HEK293 (cell line): ENCODE measurements around the gene HS3ST5.

Experiments used
- CTCF ChIA-PET: fragments of 350-600 bp; formaldehyde crosslinking; extraction: SDS; loops from one replicate; lab custom pipeline; 2021; ENCODE audit warnings: antibody characterized with exemption; lab: Yijun Ruan, JAX
- POLR2A ChIA-PET: fragments of 300-600 bp; formaldehyde crosslinking; extraction: SDS; loops from one replicate; lab custom pipeline; 2020; ENCODE audit warnings: antibody characterized with exemption, inconsistent platforms; lab: Yijun Ruan, JAX
- H3K27ac ChIP-seq: fragments of 200-500 bp; sonication (Bioruptor generic); 2 replicates; pipeline ENCODE4 v1.5.1; 2014; ENCODE audit warnings: low read depth, low read length, control low read depth, inconsistent platforms; ENCODE audit errors: extremely low read depth
- H3K36me3 ChIP-seq, 2 experiments: fragments of 200-500 bp in 1 of 2; sonication (Bioruptor generic) in 1 of 2; 1 replicate in 1 of 2; 2 replicates in 1 of 2; pipeline ENCODE4 v1.5.1; 2014 to 2017; ENCODE audit warnings: inconsistent platforms in 2 of 2, low read length in 2 of 2; ENCODE audit not compliant: control insufficient read depth in 2 of 2, insufficient read depth in 1 of 2
- H3K4me1 ChIP-seq: fragments of 200-500 bp; sonication (Bioruptor generic); 2 replicates; pipeline ENCODE4 v1.5.1; 2014; ENCODE audit warnings: mild to moderate bottlenecking, low read length, inconsistent platforms; ENCODE audit not compliant: control insufficient read depth, insufficient read depth
- H3K4me3 ChIP-seq: 2 replicates; pipeline ENCODE4 v1.5.1; 2011; ENCODE audit warnings: low read depth, mild to moderate bottlenecking, control low read depth, low read length, moderate library complexity
- H3K9me3 ChIP-seq: fragments of 200-500 bp; sonication (Bioruptor generic); 2 replicates; pipeline ENCODE4 v1.5.1; 2014; ENCODE audit warnings: low read depth, low read length, inconsistent platforms; ENCODE audit not compliant: control insufficient read depth, insufficient read depth
- ZFP37 ChIP-seq: fragments of 450-650 bp; formaldehyde crosslinking; IDR thresholded peaks from 2 replicates; pipeline ENCODE4 v1.5.1; 2016; ENCODE audit warnings: missing biosample characterization, missing genetic modification characterization
- ZNF121 ChIP-seq: fragments of 450-650 bp; formaldehyde crosslinking; IDR thresholded peaks from 2 replicates; pipeline ENCODE4 v1.5.1; 2016; ENCODE audit warnings: missing biosample characterization, missing genetic modification characterization
- ZNF138 ChIP-seq: fragments of 450-650 bp; formaldehyde crosslinking; IDR thresholded peaks from 2 replicates; pipeline ENCODE4 v1.5.1; 2016; ENCODE audit warnings: missing biosample characterization, missing genetic modification characterization, borderline replicate concordance
- ZNF16 ChIP-seq: fragments of 450-650 bp; formaldehyde crosslinking; IDR thresholded peaks from 2 replicates; pipeline ENCODE4 v1.5.1; 2016; ENCODE audit warnings: low read depth, missing biosample characterization, missing genetic modification characterization
- ZNF2 ChIP-seq: fragments of 450-650 bp; formaldehyde crosslinking; IDR thresholded peaks from 2 replicates; pipeline ENCODE4 v1.5.1; 2016; ENCODE audit warnings: missing biosample characterization, missing genetic modification characterization
- ZNF239 ChIP-seq: fragments of 450-650 bp; formaldehyde crosslinking; IDR thresholded peaks from 2 replicates; pipeline ENCODE4 v1.5.1; 2016; ENCODE audit warnings: missing biosample characterization, missing genetic modification characterization
- ZNF391 ChIP-seq: fragments of 450-650 bp; formaldehyde crosslinking; IDR thresholded peaks from 2 replicates; pipeline ENCODE4 v1.5.1; 2016; ENCODE audit warnings: low read depth, missing biosample characterization, missing genetic modification characterization, borderline replicate concordance
- ZNF423 ChIP-seq: fragments of 450-650 bp; formaldehyde crosslinking; IDR thresholded peaks from 2 replicates; pipeline ENCODE4 v1.5.1; 2016; ENCODE audit warnings: missing biosample characterization, missing genetic modification characterization
- ZNF501 ChIP-seq: fragments of 450-650 bp; formaldehyde crosslinking; IDR thresholded peaks from 2 replicates; pipeline ENCODE4 v1.5.1; 2016; ENCODE audit warnings: missing biosample characterization, missing genetic modification characterization
- ZNF510 ChIP-seq: fragments of 450-650 bp; formaldehyde crosslinking; IDR thresholded peaks from 2 replicates; pipeline ENCODE4 v1.5.1; 2018; ENCODE audit warnings: mild to moderate bottlenecking, missing genetic modification characterization, missing biosample characterization; ENCODE audit not compliant: insufficient replicate concordance
- ZNF549 ChIP-seq: fragments of 450-650 bp; IDR thresholded peaks from 2 replicates; pipeline ENCODE4 v1.5.1; 2018; ENCODE audit warnings: missing biosample characterization, missing genetic modification characterization, mild to moderate bottlenecking, inconsistent platforms, moderate library complexity
- ZNF555 ChIP-seq: fragments of 450-650 bp; formaldehyde crosslinking; conservative IDR thresholded peaks from 2 replicates; pipeline ENCODE4 v1.5.1; 2017; ENCODE audit warnings: missing biosample characterization, mild to moderate bottlenecking, missing genetic modification characterization, inconsistent platforms
- ZNF600 ChIP-seq: fragments of 450-650 bp; formaldehyde crosslinking; IDR thresholded peaks from 2 replicates; pipeline ENCODE4 v1.5.1; 2016; ENCODE audit warnings: missing biosample characterization, missing genetic modification characterization
- ZNF792 ChIP-seq: fragments of 450-650 bp; formaldehyde crosslinking; IDR thresholded peaks from 2 replicates; pipeline ENCODE4 v1.5.1; 2016; ENCODE audit warnings: missing biosample characterization, missing genetic modification characterization
- ZNF830 ChIP-seq: fragments of 450-650 bp; IDR thresholded peaks from 2 replicates; pipeline ENCODE4 v1.5.0; 2018; ENCODE audit warnings: missing biosample characterization, missing genetic modification characterization, low read depth, mild to moderate bottlenecking, moderate library complexity
- TF ChIP-seq, protein P1 (sequence below): fragments of 450-650 bp; formaldehyde crosslinking; IDR thresholded peaks from 2 replicates; pipeline ENCODE4 v1.5.1; 2016; ENCODE audit warnings: missing biosample characterization, missing genetic modification characterization
- TF ChIP-seq, protein P2 (sequence below): fragments of 450-650 bp; formaldehyde crosslinking; conservative IDR thresholded peaks from 2 replicates; pipeline ENCODE4 v1.5.1; 2016; ENCODE audit warnings: low read depth, missing biosample characterization, missing genetic modification characterization
- TF ChIP-seq, protein P3 (sequence below): fragments of 450-650 bp; formaldehyde crosslinking; IDR thresholded peaks from 2 replicates; pipeline ENCODE4 v1.5.1; 2016; ENCODE audit warnings: missing biosample characterization, missing genetic modification characterization
- TF ChIP-seq, protein P4 (sequence below): fragments of 450-650 bp; formaldehyde crosslinking; IDR thresholded peaks from 2 replicates; pipeline ENCODE4 v1.5.1; 2016; ENCODE audit warnings: missing biosample characterization, missing genetic modification characterization, borderline replicate concordance

HS3ST5 gene

DNA sequence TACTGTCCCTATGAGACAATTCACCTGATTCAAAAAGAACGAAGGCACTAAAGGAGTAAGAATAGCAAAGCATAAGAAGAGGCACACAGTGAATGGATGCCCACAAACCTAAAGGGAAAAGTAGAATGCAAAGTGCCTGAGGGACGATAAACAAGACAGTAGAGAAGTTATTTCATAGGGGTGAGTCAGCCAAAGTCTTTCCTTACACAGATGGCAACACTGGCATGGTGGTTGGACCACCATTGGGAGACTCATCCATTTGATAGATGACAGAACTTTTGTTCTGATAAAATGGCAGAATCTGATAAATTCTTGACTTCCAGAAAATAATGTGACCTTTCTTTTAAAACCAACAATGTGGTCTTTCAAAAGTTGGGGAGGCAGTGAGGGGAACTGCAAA, 223.8 kb downstream of the HS3ST5 start:
- Histone ChIP-seq H3K4me1 (no peaks in the 10 kb centered on the region), H3K36me3 (no peaks in the 10 kb centered on the region), H3K9me3 (no peaks in the 10 kb centered on the region), H3K4me3 (no peak overlapping the region), H3K27ac (no peak overlapping the region)
- TF ChIP-seq ZNF121 (tag by site-specific recombination), result no peak
- no peak for TF ChIP-seq ZNF423 (tag by site-specific recombination)
- TF ChIP-seq, protein P1, sequence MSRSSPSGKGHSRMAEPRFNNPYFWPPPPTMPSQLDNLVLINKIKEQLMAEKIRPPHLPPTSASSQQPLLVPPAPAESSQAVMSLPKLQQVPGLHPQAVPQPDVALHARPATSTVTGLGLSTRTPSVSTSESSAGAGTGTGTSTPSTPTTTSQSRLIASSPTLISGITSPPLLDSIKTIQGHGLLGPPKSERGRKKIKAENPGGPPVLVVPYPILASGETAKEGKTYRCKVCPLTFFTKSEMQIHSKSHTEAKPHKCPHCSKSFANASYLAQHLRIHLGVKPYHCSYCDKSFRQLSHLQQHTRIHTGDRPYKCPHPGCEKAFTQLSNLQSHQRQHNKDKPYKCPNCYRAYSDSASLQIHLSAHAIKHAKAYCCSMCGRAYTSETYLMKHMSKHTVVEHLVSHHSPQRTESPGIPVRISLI (tag by site-specific recombination), result no peak
- no peak for TF ChIP-seq ZNF549 (tag by site-specific recombination)
- no peak for TF ChIP-seq ZFP37
- TF ChIP-seq, protein P2, sequence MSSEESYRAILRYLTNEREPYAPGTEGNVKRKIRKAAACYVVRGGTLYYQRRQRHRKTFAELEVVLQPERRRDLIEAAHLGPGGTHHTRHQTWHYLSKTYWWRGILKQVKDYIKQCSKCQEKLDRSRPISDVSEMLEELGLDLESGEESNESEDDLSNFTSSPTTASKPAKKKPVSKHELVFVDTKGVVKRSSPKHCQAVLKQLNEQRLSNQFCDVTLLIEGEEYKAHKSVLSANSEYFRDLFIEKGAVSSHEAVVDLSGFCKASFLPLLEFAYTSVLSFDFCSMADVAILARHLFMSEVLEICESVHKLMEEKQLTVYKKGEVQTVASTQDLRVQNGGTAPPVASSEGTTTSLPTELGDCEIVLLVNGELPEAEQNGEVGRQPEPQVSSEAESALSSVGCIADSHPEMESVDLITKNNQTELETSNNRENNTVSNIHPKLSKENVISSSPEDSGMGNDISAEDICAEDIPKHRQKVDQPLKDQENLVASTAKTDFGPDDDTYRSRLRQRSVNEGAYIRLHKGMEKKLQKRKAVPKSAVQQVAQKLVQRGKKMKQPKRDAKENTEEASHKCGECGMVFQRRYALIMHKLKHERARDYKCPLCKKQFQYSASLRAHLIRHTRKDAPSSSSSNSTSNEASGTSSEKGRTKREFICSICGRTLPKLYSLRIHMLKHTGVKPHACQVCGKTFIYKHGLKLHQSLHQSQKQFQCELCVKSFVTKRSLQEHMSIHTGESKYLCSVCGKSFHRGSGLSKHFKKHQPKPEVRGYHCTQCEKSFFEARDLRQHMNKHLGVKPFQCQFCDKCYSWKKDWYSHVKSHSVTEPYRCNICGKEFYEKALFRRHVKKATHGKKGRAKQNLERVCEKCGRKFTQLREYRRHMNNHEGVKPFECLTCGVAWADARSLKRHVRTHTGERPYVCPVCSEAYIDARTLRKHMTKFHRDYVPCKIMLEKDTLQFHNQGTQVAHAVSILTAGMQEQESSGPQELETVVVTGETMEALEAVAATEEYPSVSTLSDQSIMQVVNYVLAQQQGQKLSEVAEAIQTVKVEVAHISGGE (tag by site-specific recombination), result no peak
- TF ChIP-seq ZNF830, result no peak
- TF ChIP-seq ZNF555 (tag by site-specific recombination), result no peak
- TF ChIP-seq, protein P3, sequence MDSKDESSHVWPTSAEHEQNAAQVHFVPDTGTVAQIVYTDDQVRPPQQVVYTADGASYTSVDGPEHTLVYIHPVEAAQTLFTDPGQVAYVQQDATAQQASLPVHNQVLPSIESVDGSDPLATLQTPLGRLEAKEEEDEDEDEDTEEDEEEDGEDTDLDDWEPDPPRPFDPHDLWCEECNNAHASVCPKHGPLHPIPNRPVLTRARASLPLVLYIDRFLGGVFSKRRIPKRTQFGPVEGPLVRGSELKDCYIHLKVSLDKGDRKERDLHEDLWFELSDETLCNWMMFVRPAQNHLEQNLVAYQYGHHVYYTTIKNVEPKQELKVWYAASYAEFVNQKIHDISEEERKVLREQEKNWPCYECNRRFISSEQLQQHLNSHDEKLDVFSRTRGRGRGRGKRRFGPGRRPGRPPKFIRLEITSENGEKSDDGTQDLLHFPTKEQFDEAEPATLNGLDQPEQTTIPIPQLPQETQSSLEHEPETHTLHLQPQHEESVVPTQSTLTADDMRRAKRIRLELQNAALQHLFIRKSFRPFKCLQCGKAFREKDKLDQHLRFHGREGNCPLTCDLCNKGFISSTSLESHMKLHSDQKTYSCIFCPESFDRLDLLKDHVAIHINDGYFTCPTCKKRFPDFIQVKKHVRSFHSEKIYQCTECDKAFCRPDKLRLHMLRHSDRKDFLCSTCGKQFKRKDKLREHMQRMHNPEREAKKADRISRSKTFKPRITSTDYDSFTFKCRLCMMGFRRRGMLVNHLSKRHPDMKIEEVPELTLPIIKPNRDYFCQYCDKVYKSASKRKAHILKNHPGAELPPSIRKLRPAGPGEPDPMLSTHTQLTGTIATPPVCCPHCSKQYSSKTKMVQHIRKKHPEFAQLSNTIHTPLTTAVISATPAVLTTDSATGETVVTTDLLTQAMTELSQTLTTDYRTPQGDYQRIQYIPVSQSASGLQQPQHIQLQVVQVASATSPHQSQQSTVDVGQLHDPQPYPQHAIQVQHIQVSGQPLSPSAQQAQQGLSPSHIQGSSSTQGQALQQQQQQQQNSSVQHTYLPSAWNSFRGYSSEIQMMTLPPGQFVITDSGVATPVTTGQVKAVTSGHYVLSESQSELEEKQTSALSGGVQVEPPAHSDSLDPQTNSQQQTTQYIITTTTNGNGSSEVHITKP (tag by site-specific recombination), result no peak
- no peak for TF ChIP-seq ZNF239 (tag by site-specific recombination)
- TF ChIP-seq ZNF501 (tag by site-specific recombination), result no peak
- ChIA-PET POLR2A (no interaction called here), CTCF (interaction anchor here (1.9 to 3.3 kb wide), 2 partner anchors 9 to 11 kb away, joined by 6 to 21 read pairs; no protein-coding TSS in a partner anchor)

DNA sequence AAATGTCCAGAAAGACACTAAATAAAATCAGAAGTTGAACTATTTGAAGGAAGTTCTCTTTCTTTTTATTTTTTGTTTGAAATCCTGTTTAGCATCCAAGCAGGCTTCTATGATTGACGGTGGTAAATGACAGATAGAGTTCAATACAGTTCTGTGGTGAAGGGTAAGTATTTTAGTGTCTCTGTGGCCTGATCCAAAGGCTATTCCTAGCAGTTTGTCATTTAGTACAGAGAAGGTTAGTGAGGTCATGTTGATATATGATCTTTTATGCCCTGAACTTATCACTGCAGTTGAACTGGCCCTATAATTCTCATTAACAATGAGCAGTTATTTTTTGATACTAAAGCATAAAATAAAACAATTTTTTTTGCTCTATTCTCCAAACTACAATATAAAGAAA, 227.2 kb downstream of the HS3ST5 start:
- CTCF ChIA-PET, result interaction anchor here (3.3 kb wide), 1 partner anchor 8 kb away, joined by 21 read pairs; no protein-coding TSS in a partner anchor
- POLR2A ChIA-PET, result no interaction called here
- H3K27ac ChIP-seq, result no peak overlapping the region
- H3K4me3 ChIP-seq, result no peak overlapping the region
- no peaks in the 10 kb centered on the region for H3K4me1 ChIP-seq
- H3K9me3 ChIP-seq, result no peaks in the 10 kb centered on the region
- no peaks in the 10 kb centered on the region for H3K36me3 ChIP-seq
- TF ChIP-seq, protein P4, sequence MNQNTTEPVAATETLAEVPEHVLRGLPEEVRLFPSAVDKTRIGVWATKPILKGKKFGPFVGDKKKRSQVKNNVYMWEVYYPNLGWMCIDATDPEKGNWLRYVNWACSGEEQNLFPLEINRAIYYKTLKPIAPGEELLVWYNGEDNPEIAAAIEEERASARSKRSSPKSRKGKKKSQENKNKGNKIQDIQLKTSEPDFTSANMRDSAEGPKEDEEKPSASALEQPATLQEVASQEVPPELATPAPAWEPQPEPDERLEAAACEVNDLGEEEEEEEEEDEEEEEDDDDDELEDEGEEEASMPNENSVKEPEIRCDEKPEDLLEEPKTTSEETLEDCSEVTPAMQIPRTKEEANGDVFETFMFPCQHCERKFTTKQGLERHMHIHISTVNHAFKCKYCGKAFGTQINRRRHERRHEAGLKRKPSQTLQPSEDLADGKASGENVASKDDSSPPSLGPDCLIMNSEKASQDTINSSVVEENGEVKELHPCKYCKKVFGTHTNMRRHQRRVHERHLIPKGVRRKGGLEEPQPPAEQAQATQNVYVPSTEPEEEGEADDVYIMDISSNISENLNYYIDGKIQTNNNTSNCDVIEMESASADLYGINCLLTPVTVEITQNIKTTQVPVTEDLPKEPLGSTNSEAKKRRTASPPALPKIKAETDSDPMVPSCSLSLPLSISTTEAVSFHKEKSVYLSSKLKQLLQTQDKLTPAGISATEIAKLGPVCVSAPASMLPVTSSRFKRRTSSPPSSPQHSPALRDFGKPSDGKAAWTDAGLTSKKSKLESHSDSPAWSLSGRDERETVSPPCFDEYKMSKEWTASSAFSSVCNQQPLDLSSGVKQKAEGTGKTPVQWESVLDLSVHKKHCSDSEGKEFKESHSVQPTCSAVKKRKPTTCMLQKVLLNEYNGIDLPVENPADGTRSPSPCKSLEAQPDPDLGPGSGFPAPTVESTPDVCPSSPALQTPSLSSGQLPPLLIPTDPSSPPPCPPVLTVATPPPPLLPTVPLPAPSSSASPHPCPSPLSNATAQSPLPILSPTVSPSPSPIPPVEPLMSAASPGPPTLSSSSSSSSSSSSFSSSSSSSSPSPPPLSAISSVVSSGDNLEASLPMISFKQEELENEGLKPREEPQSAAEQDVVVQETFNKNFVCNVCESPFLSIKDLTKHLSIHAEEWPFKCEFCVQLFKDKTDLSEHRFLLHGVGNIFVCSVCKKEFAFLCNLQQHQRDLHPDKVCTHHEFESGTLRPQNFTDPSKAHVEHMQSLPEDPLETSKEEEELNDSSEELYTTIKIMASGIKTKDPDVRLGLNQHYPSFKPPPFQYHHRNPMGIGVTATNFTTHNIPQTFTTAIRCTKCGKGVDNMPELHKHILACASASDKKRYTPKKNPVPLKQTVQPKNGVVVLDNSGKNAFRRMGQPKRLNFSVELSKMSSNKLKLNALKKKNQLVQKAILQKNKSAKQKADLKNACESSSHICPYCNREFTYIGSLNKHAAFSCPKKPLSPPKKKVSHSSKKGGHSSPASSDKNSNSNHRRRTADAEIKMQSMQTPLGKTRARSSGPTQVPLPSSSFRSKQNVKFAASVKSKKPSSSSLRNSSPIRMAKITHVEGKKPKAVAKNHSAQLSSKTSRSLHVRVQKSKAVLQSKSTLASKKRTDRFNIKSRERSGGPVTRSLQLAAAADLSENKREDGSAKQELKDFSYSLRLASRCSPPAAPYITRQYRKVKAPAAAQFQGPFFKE (tag by site-specific recombination), result no peak
- TF ChIP-seq ZNF391 (tag by site-specific recombination), result no peak
- TF ChIP-seq ZNF600 (tag by site-specific recombination), result no peak
- TF ChIP-seq ZNF510 (tag by site-specific recombination), result no peak
- TF ChIP-seq ZNF2 (tag by site-specific recombination), result no peak
- no peak for TF ChIP-seq ZNF138 (tag by site-specific recombination)
- no peak for TF ChIP-seq ZNF792 (tag by site-specific recombination)
- TF ChIP-seq ZNF16 (tag by site-specific recombination), result no peak
